Measurements from ENCODE around the gene ROBO3.

DNA sequence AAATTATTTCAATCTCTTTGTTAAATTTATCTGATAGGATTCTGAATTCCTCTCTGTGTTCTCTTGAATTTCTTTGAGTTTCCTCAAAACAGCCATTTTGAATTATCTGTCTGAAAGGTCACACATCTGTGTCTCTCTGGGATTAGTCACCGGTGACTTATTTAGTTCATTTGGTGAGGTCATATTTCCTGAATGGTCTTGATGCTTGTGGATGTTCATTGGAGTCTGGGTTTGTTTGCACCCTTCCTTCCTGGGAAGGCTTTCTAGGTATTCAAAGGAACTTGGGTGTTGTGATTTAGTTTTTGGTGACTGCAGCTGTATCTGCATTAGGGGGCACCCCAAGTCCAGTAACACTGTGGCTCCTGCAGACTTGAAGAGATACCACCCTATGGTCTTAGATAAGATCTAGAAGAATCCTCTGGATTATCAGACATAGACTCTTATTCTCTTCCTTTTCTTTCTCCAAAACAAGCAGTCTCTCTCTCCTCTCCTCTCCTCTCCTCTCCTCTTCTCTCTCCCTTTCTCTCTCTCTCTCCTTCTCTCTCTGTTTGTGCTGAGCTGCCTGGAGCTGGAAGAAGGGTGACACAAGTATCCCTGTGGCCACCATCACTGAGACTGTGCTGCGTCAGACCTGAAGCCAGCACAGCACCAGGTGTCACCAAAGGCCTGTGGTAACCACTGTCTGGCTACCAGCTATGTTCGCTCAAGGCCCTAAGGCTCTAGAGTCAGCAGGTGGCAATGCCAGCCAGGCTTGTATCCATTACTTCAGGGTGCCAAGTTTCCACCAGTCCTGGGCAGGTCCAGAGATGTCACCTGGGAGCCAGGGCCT, 50.5 kb downstream of the ROBO3 start:
- TF ChIP-seq, protein P1, sequence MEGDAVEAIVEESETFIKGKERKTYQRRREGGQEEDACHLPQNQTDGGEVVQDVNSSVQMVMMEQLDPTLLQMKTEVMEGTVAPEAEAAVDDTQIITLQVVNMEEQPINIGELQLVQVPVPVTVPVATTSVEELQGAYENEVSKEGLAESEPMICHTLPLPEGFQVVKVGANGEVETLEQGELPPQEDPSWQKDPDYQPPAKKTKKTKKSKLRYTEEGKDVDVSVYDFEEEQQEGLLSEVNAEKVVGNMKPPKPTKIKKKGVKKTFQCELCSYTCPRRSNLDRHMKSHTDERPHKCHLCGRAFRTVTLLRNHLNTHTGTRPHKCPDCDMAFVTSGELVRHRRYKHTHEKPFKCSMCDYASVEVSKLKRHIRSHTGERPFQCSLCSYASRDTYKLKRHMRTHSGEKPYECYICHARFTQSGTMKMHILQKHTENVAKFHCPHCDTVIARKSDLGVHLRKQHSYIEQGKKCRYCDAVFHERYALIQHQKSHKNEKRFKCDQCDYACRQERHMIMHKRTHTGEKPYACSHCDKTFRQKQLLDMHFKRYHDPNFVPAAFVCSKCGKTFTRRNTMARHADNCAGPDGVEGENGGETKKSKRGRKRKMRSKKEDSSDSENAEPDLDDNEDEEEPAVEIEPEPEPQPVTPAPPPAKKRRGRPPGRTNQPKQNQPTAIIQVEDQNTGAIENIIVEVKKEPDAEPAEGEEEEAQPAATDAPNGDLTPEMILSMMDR (conservative IDR thresholded peaks at IDR 0.05): no peak
- TF ChIP-seq EZH2 (IDR thresholded peaks at IDR 0.05; ENCODE audit: low read depth): no peak

All from PC-9 (cell line).